ENCODE data around the gene CDC73. TPM values are rescaled to one million over a fixed set of nuclear protein-coding genes. Genes with fewer than 3 reads are reported as not detected.
"Not testable (repeated sequence)": the region's sequence is repeated elsewhere in the genome, so short reads cannot be mapped to it uniquely, and the experiment has no call there.

CDC73 gene
- total RNA-seq, 2 experiments from 2014 or later = 12.9 to 50.0 TPM

GRCh38 chr1:193222056-193222615, 100.3 kb downstream of the CDC73 start:
- ChIA-PET CTCF (ENCODE audit: unreplicated experiment) (no interaction called here), POLR2A (interaction anchor here (0.6 to 1.0 kb wide), 3 partner anchors 16 to 221 kb away, joined by 3 read pairs; no protein-coding TSS in a partner anchor)
- H3K79me2 ChIP-seq (ENCODE audit: insufficient read depth, low read depth, low read length) = no peaks in the 10 kb centered on the region
- peaks cover 27% of the 10 kb centered on the region for H3K36me3 ChIP-seq (ENCODE audit: insufficient read depth, low read length)
- DNase-seq (ENCODE audit: low spot score) = no peak
- no peaks in the 10 kb centered on the region for H4K20me1 ChIP-seq (ENCODE audit: insufficient read depth, low read length)
- no TSS peak for BruUV-seq (replicated peaks)
- intact Hi-C loops (cut with micrococcal nuclease; ENCODE audit: unreplicated experiment) = no loop called here
- no peak overlapping the region for H2AFZ ChIP-seq (ENCODE audit: low read length)
- no peak for TF ChIP-seq CTCF (conservative IDR thresholded peaks at IDR 0.05; ENCODE audit: low read length)
- no peak for TF ChIP-seq EZH2phosphoT487 (IDR thresholded peaks at IDR 0.05; ENCODE audit: borderline replicate concordance, low read depth, low read length)
- no peak overlapping the region for H3K4me2 ChIP-seq (ENCODE audit: low read length)
- H3K4me1 ChIP-seq (ENCODE audit: insufficient read depth, low read length, poor library complexity, severe bottlenecking) = no peaks in the 10 kb centered on the region
- H3K9me2 ChIP-seq (ENCODE audit: insufficient read depth, low read length) = no peaks in the 10 kb centered on the region
- no peak overlapping the region for H3K4me3 ChIP-seq (ENCODE audit: low read depth, low read length, poor library complexity, severe bottlenecking)
- H3K9me3 ChIP-seq (ENCODE audit: low read length) = no peaks in the 10 kb centered on the region
- no peak overlapping the region for H3K27ac ChIP-seq (ENCODE audit: low read depth, low read length, poor library complexity, severe bottlenecking)

- Histone ChIP-seq H3K79me2 (ENCODE audit: insufficient read depth, low read depth, low read length) (no peaks in the 10 kb centered on the region), H3K9me3 (ENCODE audit: low read length) (no peaks in the 10 kb centered on the region), H3K27ac (ENCODE audit: low read depth, low read length, poor library complexity, severe bottlenecking) (no peak overlapping the region), H3K9me2 (ENCODE audit: insufficient read depth, low read length) (no peaks in the 10 kb centered on the region), H3K36me3 (ENCODE audit: insufficient read depth, low read length) (peaks cover 30% of the 10 kb centered on the region), H3K4me2 (ENCODE audit: low read length) (no peak overlapping the region), H3K4me1 (ENCODE audit: insufficient read depth, low read length, poor library complexity, severe bottlenecking) (no peaks in the 10 kb centered on the region), H2AFZ (ENCODE audit: low read length) (no peak overlapping the region), H3K4me3 (ENCODE audit: low read depth, low read length, poor library complexity, severe bottlenecking) (no peak overlapping the region), H4K20me1 (ENCODE audit: insufficient read depth, low read length) (no peaks in the 10 kb centered on the region)
- TF ChIP-seq CTCF (conservative IDR thresholded peaks at IDR 0.05; ENCODE audit: low read length) = no peak
- no peak for TF ChIP-seq EZH2phosphoT487 (IDR thresholded peaks at IDR 0.05; ENCODE audit: borderline replicate concordance, low read depth, low read length)
- no TSS peak for BruUV-seq (replicated peaks)
- DNase-seq (ENCODE audit: low spot score) = no peak
- CTCF ChIA-PET (ENCODE audit: unreplicated experiment) = no interaction called here
- POLR2A ChIA-PET = interaction anchor here (0.6 kb wide), 1 partner anchor 36 kb away, joined by 6 read pairs; no protein-coding TSS in a partner anchor
- intact Hi-C loops (cut with micrococcal nuclease; ENCODE audit: unreplicated experiment) = no loop called here
These were observed 107.3 kb downstream of the CDC73 start for GRCh38 chr1:193229136-193229535.

GRCh38 chr1:193231146-193231545, 109.3 kb downstream of the CDC73 start:
- H3K27ac ChIP-seq (ENCODE audit: low read depth, low read length, poor library complexity, severe bottlenecking); H3K4me2 ChIP-seq (ENCODE audit: low read length); BruUV-seq (replicated peaks); CTCF ChIA-PET (ENCODE audit: unreplicated experiment); intact Hi-C loops (cut with micrococcal nuclease; ENCODE audit: unreplicated experiment); H2AFZ ChIP-seq (ENCODE audit: low read length); H3K4me1 ChIP-seq (ENCODE audit: insufficient read depth, low read length, poor library complexity, severe bottlenecking); H3K4me3 ChIP-seq (ENCODE audit: low read depth, low read length, poor library complexity, severe bottlenecking); DNase-seq (ENCODE audit: low spot score); H3K9me2 ChIP-seq (ENCODE audit: insufficient read depth, low read length); H3K9me3 ChIP-seq (ENCODE audit: low read length); H4K20me1 ChIP-seq (ENCODE audit: insufficient read depth, low read length); H3K79me2 ChIP-seq (ENCODE audit: insufficient read depth, low read depth, low read length): not testable (repeated sequence)
- H3K36me3 ChIP-seq (ENCODE audit: insufficient read depth, low read length) = peaks cover 26% of the 10 kb centered on the region
- POLR2A ChIA-PET = interaction anchor here (1.0 kb wide), 1 partner anchor 13 kb away, joined by 3 read pairs; no protein-coding TSS in a partner anchor
